ENCODE measurements around the gene KLHL35.

KLHL35 gene

DNA sequence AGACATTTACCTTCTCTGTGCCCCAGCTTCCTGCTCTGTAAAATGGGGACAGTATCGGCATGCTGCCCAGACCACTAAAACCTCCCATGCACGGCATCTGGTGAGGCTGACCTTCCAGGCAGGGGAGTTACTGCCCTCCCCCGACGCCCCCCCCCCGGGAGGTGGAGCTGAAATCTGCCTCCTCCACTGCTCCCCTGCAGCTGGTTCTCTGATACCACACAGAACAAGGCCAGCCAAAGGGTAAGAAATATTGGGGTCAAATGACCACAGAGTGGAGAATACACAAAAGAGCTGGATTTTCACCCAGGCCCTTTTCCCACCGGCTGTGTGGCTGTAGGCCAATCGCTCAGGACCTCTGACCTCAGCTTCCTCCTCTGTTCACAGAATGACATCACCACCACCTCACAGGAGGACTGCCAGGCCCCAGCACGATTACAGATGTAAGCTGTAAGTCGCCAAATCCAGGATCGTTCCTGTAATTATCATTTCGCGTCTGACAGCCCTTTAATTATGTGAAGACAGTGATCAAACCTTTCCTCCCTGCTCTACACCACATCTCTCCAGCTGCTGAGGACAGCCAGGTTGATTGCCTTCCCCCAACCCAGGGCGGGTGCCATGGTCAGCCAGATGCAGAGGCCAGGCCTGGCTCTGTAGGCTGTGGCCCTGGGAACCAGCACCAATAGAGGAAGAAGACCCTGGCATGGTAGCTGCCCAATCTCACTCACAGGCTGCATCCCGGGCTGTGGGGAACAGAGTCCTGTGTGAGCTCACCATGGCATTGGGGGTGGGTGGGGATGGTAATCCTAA is 35.7 kb upstream of the KLHL35 start:
- DNase-seq (ENCODE audit: low read depth), result no peak

DNA sequence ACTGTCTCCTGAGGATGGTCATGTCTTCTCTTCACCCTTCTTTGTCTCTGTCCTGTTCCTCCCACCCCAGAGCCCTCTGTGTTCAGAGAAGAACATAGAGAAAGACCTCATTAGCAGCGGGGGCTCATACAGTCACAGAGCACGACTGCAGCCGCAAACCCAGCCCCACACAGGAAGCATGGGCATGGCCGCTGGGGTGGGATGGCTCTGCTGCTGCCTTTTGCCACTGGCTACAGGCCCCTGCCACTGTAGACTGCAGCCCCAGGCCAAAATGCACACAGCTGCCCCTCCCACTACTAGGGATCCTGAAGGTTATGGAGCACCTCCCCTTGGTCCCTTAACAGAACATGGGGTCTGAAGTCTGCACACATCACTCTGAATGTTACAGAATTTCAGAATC is 34.9 kb upstream of the KLHL35 start:
- DNase-seq (ENCODE audit: low read depth), result no peak

DNA sequence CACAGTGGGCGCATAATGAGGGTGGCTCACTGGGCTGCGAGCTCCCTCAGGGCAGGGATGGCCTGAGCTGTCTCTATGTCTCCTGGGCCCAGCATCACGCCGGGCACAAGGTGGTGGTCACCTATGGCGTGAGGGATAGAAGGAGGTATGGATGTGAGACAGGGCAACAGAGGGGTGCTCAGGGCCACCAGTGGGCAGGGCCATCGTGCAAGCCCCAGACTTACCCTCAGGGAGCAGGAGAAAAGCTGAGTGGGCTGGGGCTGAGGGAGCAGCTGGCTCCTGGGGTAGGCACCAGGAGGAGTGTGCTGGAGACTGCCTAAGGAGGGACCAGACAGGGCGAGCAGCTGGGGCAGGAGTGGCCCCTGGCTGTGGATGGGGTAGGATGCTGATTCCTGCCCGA is 34.3 kb upstream of the KLHL35 start:
- DNase-seq (ENCODE audit: low read depth), result no peak

DNA sequence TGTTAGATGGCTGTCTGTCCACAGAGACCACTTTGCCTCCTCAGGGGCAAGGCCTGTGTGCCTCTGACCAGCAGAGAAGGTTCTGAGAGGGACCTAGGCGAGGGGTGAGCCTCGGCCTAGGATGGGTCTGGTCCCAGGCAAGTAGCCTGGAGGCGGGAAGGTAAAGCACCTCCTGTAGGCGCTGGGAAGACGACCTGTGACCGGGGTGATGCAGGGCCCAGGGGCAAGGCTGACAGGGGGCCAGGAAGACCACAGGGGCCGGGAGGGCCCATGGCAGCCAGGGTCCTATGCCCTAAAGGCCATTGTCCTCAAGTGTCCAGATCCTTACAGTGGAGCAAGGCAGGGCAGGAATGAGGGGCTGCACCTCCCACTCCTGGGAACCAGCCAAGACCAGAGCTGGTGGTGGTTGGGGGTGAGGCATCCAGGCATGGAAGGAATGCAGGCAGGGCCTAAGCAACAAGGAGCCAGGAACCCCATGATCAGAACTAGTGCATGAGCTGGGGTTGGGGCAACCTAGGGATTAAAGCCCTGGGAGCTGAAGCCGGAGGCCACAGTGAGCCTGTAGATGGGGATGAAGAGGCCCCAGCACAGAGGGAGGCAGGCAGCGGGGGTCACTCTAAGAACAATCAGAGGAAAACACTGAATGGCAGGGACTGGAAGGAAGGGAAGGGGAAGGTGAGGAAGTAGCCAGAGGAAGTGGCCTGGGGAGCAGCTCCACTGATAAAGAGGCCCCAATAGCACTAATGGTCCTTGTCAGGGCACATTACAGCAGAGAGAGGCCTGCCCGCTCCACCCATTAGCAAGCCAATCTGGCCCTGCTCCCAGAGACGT is 32.9 kb upstream of the KLHL35 start:
- DNase-seq (ENCODE audit: low read depth), result no peak

DNA sequence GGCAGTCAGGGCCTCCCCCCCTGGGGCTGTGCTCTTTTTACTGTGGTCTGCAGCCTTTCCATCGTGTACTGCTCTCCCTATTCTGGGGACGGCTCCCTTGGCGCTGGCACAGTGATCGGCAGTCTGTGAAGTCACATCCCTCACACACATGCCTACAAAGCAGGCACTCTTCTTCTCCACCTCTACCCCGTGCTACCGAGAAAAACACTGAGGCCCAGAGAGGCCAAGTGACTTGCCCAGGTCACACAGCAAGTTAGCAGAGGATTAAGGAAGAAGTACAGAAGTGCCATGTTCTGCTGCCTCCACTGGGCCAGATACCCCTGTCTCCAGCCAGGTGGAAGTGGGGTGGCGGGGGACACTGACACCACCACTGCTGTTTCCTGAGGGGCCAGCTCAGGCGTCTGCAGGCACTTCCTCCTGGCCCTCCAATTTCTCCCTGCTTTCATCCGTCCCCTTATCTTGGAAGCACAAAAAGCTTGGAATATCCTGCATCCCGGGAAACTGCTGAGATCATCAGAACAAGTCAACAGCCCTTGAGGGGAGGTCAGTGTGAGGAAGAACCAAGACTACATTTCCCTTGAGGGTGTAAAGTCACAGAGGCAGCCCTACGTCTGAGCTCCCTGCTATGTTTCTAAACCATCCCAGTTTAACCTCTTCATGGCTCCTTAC is 30.2 kb upstream of the KLHL35 start:
- DNase-seq (ENCODE audit: low read depth), result no peak

DNA sequence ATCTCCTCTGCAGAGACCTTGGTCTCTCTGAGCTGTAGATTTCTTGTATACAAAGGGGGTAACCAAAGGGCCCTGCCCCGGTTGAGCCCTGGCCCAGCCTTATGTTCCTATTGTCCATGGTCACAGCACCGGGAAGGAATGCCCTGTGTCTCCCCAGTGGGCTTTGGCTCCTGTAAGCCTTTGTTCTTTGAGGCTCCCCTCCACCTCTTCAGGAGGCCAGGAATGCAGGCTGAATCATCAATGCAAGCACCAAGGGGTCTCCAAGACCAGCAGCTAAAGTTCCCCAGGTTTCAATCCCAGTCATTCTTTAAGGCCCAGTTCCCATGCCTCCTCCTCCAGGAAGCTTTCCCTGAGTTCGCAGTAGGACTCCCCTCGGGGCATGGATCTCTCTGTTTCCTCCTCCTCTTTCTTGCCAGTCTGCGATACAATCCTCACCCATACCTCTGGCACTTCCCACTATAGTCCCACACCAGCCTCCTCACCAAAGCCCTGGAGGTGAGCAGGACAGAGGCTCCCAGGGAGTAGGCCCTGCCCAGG is 29.2 kb upstream of the KLHL35 start:
- no peak for DNase-seq (ENCODE audit: low read depth)

DNA sequence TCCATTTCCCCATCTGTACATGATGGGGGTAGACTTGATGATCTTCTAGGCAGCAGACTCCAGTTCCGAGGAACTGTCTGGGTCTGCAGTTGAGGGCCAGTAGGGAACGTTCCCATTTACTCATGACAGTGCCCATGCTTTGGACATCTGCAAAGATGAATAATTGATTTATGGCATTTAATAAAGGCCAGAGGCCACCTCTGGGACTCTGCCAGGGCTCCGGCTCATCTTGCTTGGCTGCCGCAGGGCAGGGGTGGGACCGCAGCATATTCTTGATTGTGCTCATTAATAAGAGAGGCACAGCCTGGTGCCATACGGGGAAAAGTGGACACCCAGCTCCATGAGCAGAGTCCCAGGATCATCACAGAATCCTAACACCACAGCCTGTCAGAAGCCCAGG is 28.1 kb upstream of the KLHL35 start:
- DNase-seq (ENCODE audit: low read depth), result peak; percentile 57

DNA sequence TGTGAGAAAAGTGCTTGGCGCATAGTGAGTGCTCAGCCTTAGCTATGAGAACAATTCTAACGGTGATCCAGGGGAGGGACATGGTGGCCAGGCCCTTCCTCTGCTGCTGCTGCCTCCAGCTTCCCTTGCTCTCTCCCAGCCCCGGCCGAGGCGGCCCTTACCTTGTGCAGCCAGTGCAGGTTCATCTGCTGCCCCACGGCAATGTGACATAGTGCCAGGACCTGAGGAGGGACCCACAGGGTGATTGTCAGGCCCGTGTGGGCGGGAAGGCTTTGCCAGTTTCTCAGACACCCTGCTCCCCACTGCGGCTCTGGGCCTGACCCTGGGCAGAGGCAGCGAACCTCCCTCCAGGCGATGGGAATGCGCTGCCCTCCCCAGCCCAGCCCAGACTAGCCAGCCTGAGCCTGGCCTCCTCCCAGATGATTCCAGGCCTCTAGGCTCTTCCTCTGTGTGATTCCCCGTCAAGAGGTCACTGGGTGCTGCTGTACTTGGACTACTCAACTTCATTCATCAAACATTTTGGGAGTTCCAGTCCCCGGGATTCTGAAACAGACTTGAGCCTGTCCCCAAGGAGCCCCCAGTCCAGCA is 23.7 kb upstream of the KLHL35 start:
- DNase-seq (ENCODE audit: low read depth), result no peak

DNA sequence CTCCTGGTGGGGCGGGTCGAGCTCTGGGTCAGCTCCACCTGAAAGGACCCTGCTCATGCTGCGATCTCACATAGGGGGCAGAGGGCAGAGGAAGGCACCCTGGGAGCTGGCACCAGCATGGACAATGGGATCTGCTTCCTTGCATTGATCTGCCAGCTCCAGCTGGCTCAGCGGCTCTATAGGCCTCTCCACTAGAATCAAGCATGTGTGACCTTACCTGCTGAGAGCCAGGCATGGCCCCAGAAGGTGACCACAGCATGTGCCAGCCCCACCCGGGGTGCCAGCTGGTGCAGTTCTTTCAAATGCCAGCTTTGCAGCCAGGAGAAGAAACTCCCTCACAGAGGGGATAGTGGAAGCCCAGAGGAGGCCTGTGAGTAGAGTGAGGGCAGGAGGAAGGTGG is 22.0 kb upstream of the KLHL35 start:
- no peak for DNase-seq (ENCODE audit: low read depth)

DNA sequence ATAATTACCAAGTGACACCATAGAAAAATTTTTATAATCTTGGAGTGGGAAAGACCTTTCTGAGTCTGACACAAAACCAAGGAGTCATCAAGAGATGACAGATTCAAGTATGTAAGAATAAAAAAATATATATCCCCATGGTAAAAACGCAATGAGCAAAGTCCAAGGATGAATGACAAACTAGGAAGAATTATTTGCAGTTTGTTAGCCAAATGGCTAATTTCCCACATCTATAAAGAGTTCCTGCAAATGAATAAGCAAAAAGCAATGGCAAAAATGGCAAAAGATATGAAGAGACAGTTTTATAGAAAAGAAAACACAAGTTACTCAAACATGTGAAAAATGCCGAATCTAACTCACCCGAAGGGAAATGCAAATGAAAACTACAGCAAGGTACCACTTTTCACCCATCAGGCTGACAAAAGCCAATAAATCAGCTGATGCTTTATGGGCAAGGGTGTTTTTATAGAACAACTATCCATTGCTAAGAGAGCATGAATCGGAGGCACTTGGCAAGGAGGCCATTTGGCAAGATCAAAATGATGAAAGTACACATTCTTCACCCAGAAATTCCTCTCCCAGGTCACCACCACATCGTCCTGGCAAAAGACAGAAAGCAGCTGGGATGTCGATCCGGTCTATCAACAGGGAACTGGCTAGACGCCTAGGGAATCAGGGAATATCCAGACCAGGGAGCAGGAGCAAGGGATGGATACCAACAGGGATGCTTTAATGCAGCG is 21.1 kb upstream of the KLHL35 start:
- DNase-seq (ENCODE audit: low read depth), result peak; percentile 95

DNA sequence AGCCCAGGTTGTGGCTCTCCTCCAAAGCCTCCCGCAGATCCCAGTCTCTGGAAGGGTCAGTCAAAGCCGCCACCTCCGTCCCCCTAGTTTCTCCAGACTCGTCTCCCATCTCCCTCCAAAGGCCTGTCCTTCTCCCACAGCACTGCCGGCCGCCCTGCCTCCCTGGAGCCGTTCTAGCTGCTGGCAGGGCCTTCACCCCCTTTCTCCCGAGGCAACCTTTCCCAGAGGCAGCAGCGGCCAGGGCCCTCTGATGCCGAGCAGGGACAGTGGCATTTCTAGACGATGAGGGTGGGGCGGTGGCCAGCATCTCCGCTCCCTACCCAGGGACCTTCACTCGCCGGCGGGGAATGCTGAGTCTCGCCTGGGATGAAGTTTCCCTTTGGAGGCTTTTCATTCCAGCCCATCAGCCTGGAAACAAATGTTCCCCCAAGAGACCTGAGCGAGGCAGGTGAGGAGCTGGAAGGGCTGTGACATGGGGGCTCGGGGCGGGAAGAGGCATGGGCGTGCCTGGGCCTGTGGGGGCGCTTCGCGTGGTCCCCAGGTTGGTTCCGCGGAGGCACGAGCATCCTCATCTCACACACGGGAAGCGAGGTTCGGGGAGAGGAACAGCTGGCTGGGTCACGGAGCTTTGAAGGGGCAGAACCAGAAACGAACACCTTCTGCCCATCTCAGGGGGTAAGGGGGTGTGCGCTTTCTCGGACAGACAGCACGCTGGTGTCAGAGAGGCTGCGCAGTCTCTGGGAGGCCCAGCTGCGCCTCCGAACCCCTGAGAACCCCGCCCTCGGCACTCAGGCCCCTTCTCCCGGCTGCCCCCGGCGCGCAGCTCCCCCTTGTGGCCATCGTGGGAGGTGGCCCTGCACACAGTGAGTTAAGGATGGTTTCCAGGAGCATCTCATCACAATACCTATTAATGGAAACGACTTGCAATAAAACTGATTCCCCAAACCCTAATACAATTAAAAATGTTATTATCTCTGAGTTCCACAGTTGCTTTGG is 18.1 kb upstream of the KLHL35 start:
- DNase-seq (ENCODE audit: low read depth), result no peak

DNA sequence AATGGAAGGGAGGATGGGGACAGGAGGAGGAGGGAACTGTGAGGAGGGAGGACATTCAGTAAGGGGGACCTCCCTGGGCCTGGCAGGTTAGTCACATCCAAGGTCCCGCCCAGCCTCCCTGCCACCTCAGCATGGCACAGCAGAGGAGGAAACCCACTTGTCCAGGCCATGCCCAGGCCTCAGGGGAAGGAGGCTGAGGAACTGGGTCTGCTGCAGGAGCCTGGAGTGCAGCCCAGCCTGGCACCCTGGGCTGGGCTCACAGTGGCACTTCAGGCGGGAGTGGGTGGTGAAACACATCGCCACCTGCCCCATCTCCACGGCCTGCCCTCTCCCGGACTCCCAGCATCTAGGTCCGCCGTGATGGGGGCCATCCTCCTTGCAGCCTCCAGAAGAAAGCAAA is 17.2 kb upstream of the KLHL35 start:
- DNase-seq (ENCODE audit: low read depth), result no peak

DNA sequence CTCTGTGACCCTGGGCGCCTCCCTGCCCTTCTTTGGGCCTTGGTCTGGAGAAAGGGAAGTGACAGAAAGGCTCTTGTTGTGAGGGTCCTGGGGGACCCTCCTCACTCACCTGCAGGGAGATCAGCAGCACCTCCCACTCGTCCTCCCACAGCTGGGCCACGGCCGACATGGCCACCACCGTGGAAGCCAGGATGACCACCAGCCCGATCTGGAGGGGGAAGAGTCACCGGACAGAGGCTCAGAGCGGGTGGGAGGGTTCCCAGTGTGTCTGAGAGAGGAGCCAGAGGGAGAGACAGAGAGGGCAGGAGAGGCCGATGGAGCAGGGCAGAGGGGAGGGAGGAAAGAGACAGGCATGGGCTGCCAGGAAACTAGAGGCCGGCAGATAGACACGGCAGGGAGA is 16.8 kb upstream of the KLHL35 start:
- DNase-seq (ENCODE audit: low read depth), result no peak

DNA sequence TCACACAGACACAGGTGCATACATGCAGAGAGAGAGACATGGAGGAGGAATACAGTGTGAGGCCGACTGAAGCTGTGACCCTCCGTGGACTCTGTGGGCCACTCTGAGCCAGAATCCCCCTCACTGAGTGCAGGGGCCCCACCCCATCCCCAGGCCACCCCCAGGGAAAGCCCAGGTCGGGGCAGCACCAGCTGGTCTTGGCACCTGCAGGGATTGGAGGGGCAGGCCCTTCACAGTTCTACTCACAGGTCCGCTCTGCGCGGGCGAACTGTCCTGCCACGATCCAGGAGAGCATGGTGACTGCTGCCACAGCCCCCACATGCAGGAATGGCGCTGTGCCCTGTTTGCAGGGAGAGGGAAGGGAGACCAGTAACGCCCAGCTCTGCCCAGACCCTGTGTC is 16.3 kb upstream of the KLHL35 start:
- no peak for DNase-seq (ENCODE audit: low read depth)

DNA sequence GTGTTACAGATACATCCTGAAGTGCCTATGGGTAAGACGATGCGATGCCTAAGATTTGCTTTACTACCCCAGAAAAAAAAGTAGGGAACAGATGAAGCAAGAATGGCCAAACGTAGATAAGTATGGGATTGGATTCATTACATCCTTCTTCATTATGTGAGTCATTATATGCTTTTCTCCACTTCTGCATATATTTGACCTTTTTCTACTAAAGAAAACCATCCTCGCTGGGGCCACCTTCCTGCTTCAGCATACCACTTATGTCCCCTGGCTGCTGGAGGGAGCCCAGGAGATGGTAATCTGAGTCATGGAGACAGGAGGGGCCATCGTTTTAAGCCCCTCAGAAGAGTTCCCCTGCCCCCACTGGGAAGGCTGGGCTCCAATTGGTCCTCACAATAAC is 14.4 kb upstream of the KLHL35 start:
- DNase-seq (ENCODE audit: low read depth), result no peak

DNA sequence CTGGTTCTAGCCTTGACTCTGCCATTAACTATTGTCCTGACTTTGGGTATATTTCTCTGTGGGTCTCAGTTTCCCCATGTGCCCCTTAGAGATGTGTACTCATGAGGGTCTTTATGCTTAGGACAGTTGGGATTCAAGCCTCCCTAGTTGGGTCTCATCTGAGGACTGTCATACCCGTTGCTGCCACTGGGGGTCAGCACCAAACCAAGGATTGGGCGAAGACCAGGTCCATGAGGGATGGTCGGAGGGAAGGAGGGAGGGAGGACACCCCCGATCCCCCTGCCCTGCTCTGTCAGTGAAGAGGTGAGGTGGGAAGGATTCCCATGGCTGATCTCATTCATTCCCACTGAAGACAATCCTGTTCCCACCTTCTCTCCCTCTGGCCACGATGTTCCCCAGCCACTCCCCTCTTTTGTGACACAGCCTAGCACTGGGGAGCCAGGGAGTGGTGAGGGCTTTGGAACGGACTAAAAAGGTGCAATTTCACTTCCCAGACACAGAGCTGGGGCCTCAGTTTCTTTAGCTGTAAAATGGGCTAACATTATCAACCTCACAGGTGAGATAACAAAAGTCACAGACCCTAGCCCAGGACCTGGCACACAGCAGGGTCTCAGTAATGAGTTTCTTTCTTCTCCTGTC is 12.4 kb upstream of the KLHL35 start:
- no peak for DNase-seq (ENCODE audit: low read depth)

DNA sequence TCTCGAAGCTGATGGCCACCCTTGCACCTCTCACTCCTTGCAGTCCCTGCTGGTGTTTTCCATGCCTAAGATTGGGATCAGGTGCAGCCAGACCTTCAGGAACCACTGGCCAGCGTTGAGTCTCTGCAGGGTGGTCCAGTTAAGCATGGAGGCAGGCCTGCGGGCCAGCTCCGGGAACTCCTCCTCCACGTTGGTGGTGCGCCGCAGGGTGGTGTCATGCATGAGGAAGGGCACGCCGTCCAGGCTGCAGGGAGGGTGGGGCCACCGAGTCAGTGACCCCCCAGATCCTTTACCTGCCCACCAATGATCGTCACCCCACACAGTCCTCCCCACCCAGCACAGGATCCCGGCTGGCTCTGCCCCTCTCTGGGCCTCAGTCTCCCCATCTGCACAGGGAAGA is 10.0 kb upstream of the KLHL35 start:
- no peak for DNase-seq (ENCODE audit: low read depth)

DNA sequence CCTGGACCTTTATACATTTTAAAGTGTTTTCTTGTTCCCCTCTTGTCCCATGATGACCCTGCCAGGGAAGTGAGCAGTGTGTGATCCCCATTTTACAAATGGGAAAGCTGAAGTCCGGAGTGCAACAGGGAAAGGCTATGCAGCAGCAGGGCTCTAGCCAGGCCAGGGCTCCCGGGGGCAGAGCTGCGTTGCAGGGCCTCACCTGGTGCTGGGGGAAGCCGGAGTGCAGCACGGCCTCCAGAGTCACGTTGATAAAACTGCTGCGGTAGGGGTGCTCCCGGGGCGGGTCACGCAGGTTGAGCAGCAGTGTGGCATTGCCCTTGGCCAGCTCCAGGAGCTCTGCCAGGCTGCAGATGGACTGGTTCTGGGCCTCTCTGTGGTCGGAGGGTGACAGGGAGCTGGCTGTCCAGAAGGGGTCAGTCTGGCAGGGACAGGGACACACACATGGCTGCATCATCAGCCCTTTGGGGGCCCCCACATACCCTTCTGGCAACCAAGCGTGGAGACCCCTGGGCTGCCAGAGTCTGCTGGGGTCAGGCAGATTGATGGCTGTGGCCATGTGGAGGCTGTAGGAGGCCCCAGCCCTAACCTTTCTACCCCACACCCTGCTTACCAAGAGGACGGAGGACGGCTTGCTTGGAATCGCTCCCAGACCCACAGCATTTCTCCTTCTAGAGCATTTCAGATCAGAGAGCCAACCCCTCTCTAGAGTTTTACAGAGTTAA is 9.3 kb upstream of the KLHL35 start:
- DNase-seq (ENCODE audit: low read depth), result no peak

DNA sequence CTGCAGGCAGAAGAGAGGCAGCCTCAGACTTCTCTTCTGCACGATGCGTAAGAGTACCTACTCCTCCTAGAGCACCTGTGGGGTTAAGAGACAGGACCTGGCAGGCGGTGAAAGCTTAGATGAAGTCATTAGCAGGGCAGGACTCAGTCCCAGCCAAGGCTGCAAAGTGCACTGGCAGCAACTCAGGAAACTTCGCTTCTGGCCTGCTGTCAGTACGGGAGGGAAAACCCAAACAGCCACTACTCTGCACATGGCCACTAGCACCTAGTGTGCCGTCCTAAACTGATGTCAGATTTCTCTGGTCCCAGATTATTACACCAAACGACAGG is 8.8 kb upstream of the KLHL35 start:
- no peak for DNase-seq (ENCODE audit: low read depth)

Data from GM04504 (cell line).